DND-41 (cell line): ENCODE results near the gene METTL21A.

Experiments
- CTCF ChIP-seq: IDR thresholded peaks from 2 replicates; pipeline ENCODE4 v1.5.1; 2012; ENCODE audit warnings: borderline replicate concordance, low read length, moderate library complexity, mild to moderate bottlenecking; ENCODE audit not compliant: poor library complexity, severe bottlenecking; ENCODE audit errors: extremely low read depth
- EZH2 ChIP-seq: IDR thresholded peaks from 3 replicates; pipeline ENCODE4 v1.6.1; 2012; ENCODE audit warnings: borderline replicate concordance, low read depth, mild to moderate bottlenecking, moderate library complexity, low read length, inconsistent platforms; ENCODE audit not compliant: severe bottlenecking

- TF ChIP-seq EZH2 (no peak), CTCF (no peak)
Observed at GRCh38 chr2:207621501-207622039, 3.6 kb downstream of the METTL21A start.
